ENCODE results near the gene MGST3. TPM values are rescaled to one million over a fixed set of nuclear protein-coding genes. Genes with fewer than 3 reads are reported as not detected.
A peak's percentile ranks its signal among the peaks of the same experiment; 100 is the strongest.

MGST3 gene
- total RNA-seq (2016; rRNA removed; fragmentation: Illumina TruSeq; extraction: Trizol): 34.3 and 59.7 TPM in 2 replicates
- total RNA-seq (2016; cell fraction: cytosol; rRNA removed; fragmentation: Illumina TruSeq; extraction: Trizol; ENCODE audit: low read depth): 11.6 and 14.9 TPM in 2 replicates
- 39.1 and 57.7 TPM in 2 replicates for total RNA-seq (2016; cell fraction: insoluble cytoplasmic fraction; rRNA removed; fragmentation: Illumina TruSeq; extraction: Trizol)
- total RNA-seq (2016; cell fraction: membrane; rRNA removed; fragmentation: Illumina TruSeq; extraction: Trizol): 12.2 and 18.3 TPM in 2 replicates
- 32.4 and 38.4 TPM in 2 replicates for total RNA-seq (2016; cell fraction: nucleus; rRNA removed; fragmentation: Illumina TruSeq; extraction: Trizol)
- 54.7 and 61.2 TPM in 2 replicates for polyA plus RNA-seq (2011; rRNA removed)
- 57.4 and 63.3 TPM in 2 replicates for polyA plus RNA-seq (2011; cell fraction: cytosol; rRNA removed)
- 31.0 and 32.2 TPM in 2 replicates for polyA plus RNA-seq (2011; cell fraction: nucleus; rRNA removed)
- 28.7 and 43.7 TPM in 2 replicates for polyA plus RNA-seq (2012)
- 12.4 and 14.4 TPM in 2 replicates for polyA plus RNA-seq (2016; cell fraction: cytosol; fragmentation: Illumina TruSeq; extraction: Trizol; ENCODE audit: low read depth)
- polyA plus RNA-seq (2016; cell fraction: insoluble cytoplasmic fraction; fragmentation: Illumina TruSeq; extraction: Trizol; ENCODE audit: low read depth): 29.5 and 43.0 TPM in 2 replicates
- 12.9 and 15.3 TPM in 2 replicates for polyA plus RNA-seq (2016; cell fraction: membrane; fragmentation: Illumina TruSeq; extraction: Trizol; ENCODE audit: low read depth)
- 45.3 and 49.9 TPM in 2 replicates for polyA plus RNA-seq (2016; cell fraction: nucleus; fragmentation: Illumina TruSeq; extraction: Trizol; ENCODE audit: insufficient read depth, low read depth)
- polyA minus RNA-seq (2011; rRNA and poly(A)+ RNA removed; ENCODE audit: low replicate concordance): 38.9 and 110 TPM in 2 replicates
- 16.2 and 23.4 TPM in 2 replicates for polyA minus RNA-seq (2011; cell fraction: cytosol; rRNA and poly(A)+ RNA removed)
- 25.5 and 28.5 TPM in 2 replicates for polyA minus RNA-seq (2011; cell fraction: nucleus; rRNA and poly(A)+ RNA removed)
- Bru-seq, nascent RNA: percentile 65 among the genes with signal in this experiment
- percentile 57 among the genes with signal in this experiment for BruChase-seq, experiment 1, labeled RNA remaining after a 6-hour chase
- BruChase-seq, experiment 2, labeled RNA remaining after a 2-hour chase: percentile 74 among the genes with signal in this experiment
- long read RNA-seq, experiment 1, transcript MGST3-205 (6 exons, 1,015 nt): major isoform, 60 of 74 reads
- long read RNA-seq, experiment 1, partial matches to known transcripts: 6 of 74 reads
- long read RNA-seq, experiment 1, other reads (novel, unspliced or antisense): 6 of 74 reads
- long read RNA-seq, experiment 2, transcript MGST3-205 (6 exons, 1,015 nt): major isoform, 23 of 49 reads
- long read RNA-seq, experiment 2, partial matches to known transcripts: 15 of 49 reads
- long read RNA-seq, experiment 2, other reads (novel, unspliced or antisense): 10 of 49 reads

GRCh38 chr1:165630629-165631341, at the start of gene MGST3:
Gene MGST3 (plus strand): TSS chr1:165631234. CDS start chr1:165649848, 18,614 bp downstream.
- WGBS (ENCODE audit: low lambda C conversion rate): 3% methylated on average over 16 of the region's 56 CpGs
- peaks cover 36% of the 10 kb centered on the region for H3K4me1 ChIP-seq (ENCODE audit: insufficient read depth, low read length)
- ATAC-seq: peak; percentile 94
- peak within 1 kb of the TSS; percentile 87 for H3K27ac ChIP-seq (ENCODE audit: extremely low read length, insufficient read depth, low read length)
- H3K27me3 ChIP-seq (ENCODE audit: control insufficient read depth in 1 of 2, insufficient read depth in 2 of 2, low read length in 2 of 2): peaks cover 0 to 4% of the 10 kb centered on the region in 2 experiments; a peak in 1 of 5 replicates
- H3K4me2 ChIP-seq (ENCODE audit: low read depth, low read length): peak within 1 kb of the TSS; percentile 86
- intact Hi-C loops (cut with micrococcal nuclease; ENCODE audit: unreplicated experiment): loop anchor here (1.0 to 2.0 kb wide), 2 partner anchors 30 to 68 kb away; partner anchors contain the start of gene ALDH9A1
- H3K79me2 ChIP-seq (ENCODE audit: insufficient read depth, low read length): no peaks in the 10 kb centered on the region
- CTCF ChIA-PET (ENCODE audit: low intra/inter-chr PET ratio, low total read pairs): no interaction called here
- peak; percentile 91 for DNase-seq (ENCODE audit: low spot score)
- H3K4me3 ChIP-seq (replicated peaks in 1 of 3; ENCODE audit: insufficient read depth in 1 of 3, low read depth in 2 of 3, low read length in 3 of 3): peak within 1 kb of the TSS; percentile 69 to 85 (median 82)
- H4K20me1 ChIP-seq (ENCODE audit: insufficient read depth, low read length): no peaks in the 10 kb centered on the region
- peak within 1 kb of the TSS; percentile 73 for H2AFZ ChIP-seq (ENCODE audit: low read length)
- FAIRE-seq: peak; percentile 56
- no TSS peak for BruUV-seq (replicated peaks)
- in situ Hi-C loops (cut with HindIII; ENCODE audit: extremely low pct_ligation_motif_present, low pct_unique_long_range_greater_than_20kb): no loop called here
- H3K36me3 ChIP-seq (replicated peaks in 1 of 2; ENCODE audit: control insufficient read depth in 1 of 2, insufficient read depth in 2 of 2, low read length in 2 of 2): no peaks in the 10 kb centered on the region
- no peaks in the 10 kb centered on the region for H3K9me3 ChIP-seq (ENCODE audit: low read length)
- peak within 1 kb of the TSS; percentile 79 for H3K9ac ChIP-seq (ENCODE audit: insufficient read depth, low read depth, low read length)
- POLR2A ChIA-PET: interaction anchor here (0.6 to 1.5 kb wide), 10 partner anchors 15 to 280 kb away, joined by 3 to 9 read pairs (median 4); partner anchors contain the start of gene ALDH9A1
- TF ChIP-seq GZF1 (CRISPR knock-in tag; IDR thresholded peaks at IDR 0.05) (no peak), SATB2 (CRISPR knock-in tag; IDR thresholded peaks at IDR 0.05) (peak; percentile 76; the same call in 1 of the 2 replicates), ZNF7 (CRISPR knock-in tag; IDR thresholded peaks at IDR 0.05) (no peak), ZNF124 (CRISPR knock-in tag; IDR thresholded peaks at IDR 0.05) (peak; percentile 60; the same call in 1 of the 2 replicates), FOXK1 (CRISPR knock-in tag; IDR thresholded peaks at IDR 0.05; ENCODE audit: borderline replicate concordance, low read depth) (no peak), ZNF337 (CRISPR knock-in tag; IDR thresholded peaks at IDR 0.05; ENCODE audit: borderline replicate concordance, low read depth) (no peak), ZZZ3 (CRISPR knock-in tag; IDR thresholded peaks at IDR 0.05; ENCODE audit: borderline replicate concordance) (peak; percentile 19; the same call in 1 of the 2 replicates), SYNCRIP (IDR thresholded peaks at IDR 0.05; ENCODE audit: insufficient read depth, low read depth, low read length) (no peak), ZFP37 (CRISPR knock-in tag; IDR thresholded peaks at IDR 0.05; ENCODE audit: borderline replicate concordance) (peak; percentile 86; the same call in 1 of the 2 replicates), HES4 (CRISPR knock-in tag; IDR thresholded peaks at IDR 0.05; ENCODE audit: borderline replicate concordance) (peak; percentile 53; the same call in 1 of the 2 replicates), YEATS2 (CRISPR knock-in tag; IDR thresholded peaks at IDR 0.05; ENCODE audit: borderline replicate concordance) (peak; percentile 79), POGZ (CRISPR knock-in tag; IDR thresholded peaks at IDR 0.05) (peak; percentile 63), ESRRA (CRISPR knock-in tag; IDR thresholded peaks at IDR 0.05; ENCODE audit: low read depth) (no peak), KDM5A (IDR thresholded peaks at IDR 0.05; ENCODE audit: borderline replicate concordance, low read length) (peak; percentile 66; the same call in 1 of the 2 replicates)
- TF ChIP-seq, protein P1, sequence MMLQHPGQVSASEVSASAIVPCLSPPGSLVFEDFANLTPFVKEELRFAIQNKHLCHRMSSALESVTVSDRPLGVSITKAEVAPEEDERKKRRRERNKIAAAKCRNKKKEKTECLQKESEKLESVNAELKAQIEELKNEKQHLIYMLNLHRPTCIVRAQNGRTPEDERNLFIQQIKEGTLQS (CRISPR knock-in tag; IDR thresholded peaks at IDR 0.05): no peak
- TF ChIP-seq, protein P2, sequence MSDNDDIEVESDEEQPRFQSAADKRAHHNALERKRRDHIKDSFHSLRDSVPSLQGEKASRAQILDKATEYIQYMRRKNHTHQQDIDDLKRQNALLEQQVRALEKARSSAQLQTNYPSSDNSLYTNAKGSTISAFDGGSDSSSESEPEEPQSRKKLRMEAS (IDR thresholded peaks at IDR 0.05): peak; percentile 87
- TF ChIP-seq, protein P3, sequence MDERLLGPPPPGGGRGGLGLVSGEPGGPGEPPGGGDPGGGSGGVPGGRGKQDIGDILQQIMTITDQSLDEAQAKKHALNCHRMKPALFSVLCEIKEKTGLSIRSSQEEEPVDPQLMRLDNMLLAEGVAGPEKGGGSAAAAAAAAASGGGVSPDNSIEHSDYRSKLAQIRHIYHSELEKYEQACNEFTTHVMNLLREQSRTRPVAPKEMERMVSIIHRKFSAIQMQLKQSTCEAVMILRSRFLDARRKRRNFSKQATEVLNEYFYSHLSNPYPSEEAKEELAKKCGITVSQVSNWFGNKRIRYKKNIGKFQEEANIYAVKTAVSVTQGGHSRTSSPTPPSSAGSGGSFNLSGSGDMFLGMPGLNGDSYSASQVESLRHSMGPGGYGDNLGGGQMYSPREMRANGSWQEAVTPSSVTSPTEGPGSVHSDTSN (CRISPR knock-in tag; IDR thresholded peaks at IDR 0.05): no peak
